ENCODE results near the gene RBBP6.

GRCh38 chr16:24544640-24545039 is 5.3 kb downstream of the RBBP6 start:
- TF ChIP-seq EP300 (IDR thresholded peaks at IDR 0.05), result no peak
- TF ChIP-seq, protein P1, sequence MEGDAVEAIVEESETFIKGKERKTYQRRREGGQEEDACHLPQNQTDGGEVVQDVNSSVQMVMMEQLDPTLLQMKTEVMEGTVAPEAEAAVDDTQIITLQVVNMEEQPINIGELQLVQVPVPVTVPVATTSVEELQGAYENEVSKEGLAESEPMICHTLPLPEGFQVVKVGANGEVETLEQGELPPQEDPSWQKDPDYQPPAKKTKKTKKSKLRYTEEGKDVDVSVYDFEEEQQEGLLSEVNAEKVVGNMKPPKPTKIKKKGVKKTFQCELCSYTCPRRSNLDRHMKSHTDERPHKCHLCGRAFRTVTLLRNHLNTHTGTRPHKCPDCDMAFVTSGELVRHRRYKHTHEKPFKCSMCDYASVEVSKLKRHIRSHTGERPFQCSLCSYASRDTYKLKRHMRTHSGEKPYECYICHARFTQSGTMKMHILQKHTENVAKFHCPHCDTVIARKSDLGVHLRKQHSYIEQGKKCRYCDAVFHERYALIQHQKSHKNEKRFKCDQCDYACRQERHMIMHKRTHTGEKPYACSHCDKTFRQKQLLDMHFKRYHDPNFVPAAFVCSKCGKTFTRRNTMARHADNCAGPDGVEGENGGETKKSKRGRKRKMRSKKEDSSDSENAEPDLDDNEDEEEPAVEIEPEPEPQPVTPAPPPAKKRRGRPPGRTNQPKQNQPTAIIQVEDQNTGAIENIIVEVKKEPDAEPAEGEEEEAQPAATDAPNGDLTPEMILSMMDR (IDR thresholded peaks at IDR 0.05), result no peak
